ENCODE measurements around the gene INPP4A.

Gene INPP4A

DNA sequence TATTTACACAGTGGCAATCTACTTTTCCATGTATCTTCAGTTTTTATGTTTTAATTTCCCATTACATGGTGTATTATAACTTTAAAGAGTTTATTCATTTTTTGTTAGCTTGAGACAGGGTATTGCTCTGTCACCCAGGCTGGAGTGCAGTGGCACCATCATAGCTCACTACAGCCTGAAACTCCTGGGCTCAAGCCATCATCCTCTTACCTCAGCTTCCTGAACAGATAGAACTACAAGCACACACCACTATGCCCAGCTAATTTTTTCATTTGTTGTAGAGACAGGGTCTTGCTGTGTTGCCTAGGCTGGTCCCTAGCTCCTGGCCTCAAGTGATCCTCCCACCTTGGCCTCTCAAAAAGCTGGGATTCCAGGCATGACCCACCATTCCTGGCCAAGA lies 96.8 kb downstream of the INPP4A start:
- no peak overlapping the region for H3K4me3 Mint-ChIP-seq
- TF ChIP-seq, protein P1, sequence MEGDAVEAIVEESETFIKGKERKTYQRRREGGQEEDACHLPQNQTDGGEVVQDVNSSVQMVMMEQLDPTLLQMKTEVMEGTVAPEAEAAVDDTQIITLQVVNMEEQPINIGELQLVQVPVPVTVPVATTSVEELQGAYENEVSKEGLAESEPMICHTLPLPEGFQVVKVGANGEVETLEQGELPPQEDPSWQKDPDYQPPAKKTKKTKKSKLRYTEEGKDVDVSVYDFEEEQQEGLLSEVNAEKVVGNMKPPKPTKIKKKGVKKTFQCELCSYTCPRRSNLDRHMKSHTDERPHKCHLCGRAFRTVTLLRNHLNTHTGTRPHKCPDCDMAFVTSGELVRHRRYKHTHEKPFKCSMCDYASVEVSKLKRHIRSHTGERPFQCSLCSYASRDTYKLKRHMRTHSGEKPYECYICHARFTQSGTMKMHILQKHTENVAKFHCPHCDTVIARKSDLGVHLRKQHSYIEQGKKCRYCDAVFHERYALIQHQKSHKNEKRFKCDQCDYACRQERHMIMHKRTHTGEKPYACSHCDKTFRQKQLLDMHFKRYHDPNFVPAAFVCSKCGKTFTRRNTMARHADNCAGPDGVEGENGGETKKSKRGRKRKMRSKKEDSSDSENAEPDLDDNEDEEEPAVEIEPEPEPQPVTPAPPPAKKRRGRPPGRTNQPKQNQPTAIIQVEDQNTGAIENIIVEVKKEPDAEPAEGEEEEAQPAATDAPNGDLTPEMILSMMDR (IDR thresholded peaks at IDR 0.05; ENCODE audit: unreplicated experiment in 3 of 3) = no peak

GRCh38 chr2:98541906-98542305 lies 97.2 kb downstream of the INPP4A start:
- Mint-ChIP-seq H3K36me3 (ENCODE audit: low read depth) (peaks cover 51% of the 10 kb centered on the region), H3K27me3 (ENCODE audit: low read depth) (no peaks in the 10 kb centered on the region), H3K4me3 (no peak overlapping the region), H3K4me1 (peaks cover 4% of the 10 kb centered on the region), H3K27ac (peak overlapping the region in 1 of 3 experiments; percentile 53), H3K9me3 (no peaks in the 10 kb centered on the region)
- TF ChIP-seq, protein P1 (IDR thresholded peaks at IDR 0.05; ENCODE audit: unreplicated experiment in 3 of 3) = no peak

More for the DNA sequence above, 96.8 kb downstream of the INPP4A start:
- peaks cover 51% of the 10 kb centered on the region for H3K36me3 Mint-ChIP-seq (ENCODE audit: low read depth)
- H3K4me1 Mint-ChIP-seq = peaks cover 4% of the 10 kb centered on the region
- H3K27ac Mint-ChIP-seq = peak overlapping the region in 1 of 3 experiments; percentile 53
- H3K9me3 Mint-ChIP-seq = no peaks in the 10 kb centered on the region
- H3K27me3 Mint-ChIP-seq (ENCODE audit: low read depth) = no peaks in the 10 kb centered on the region

DNA sequence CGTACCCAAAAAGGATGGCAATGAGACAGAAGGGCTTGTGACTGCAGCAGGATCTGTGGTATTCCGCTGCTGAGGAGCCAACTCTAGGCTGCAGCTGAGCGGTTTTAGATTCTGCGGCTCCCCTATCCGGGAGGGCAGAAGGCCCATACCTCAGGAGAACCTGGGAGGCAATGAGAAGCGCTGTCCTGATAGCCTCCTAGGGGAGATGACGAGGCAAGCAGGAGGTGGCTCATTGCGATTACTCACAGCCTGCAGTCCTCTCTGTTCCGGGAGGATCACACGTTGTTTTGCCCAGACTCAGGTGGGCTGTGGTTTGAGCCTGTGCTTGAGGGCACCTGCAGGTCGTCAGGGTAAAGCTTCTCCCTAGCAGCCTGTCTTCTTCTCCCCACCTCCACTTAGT lies 98.6 kb downstream of the INPP4A start:
- Mint-ChIP-seq H3K27ac (no peak overlapping the region), H3K36me3 (ENCODE audit: low read depth) (peaks cover 53% of the 10 kb centered on the region), H3K27me3 (ENCODE audit: low read depth) (no peaks in the 10 kb centered on the region), H3K9me3 (no peaks in the 10 kb centered on the region), H3K4me3 (no peak overlapping the region), H3K4me1 (peaks cover 4% of the 10 kb centered on the region)
- TF ChIP-seq, protein P1 (IDR thresholded peaks at IDR 0.05; ENCODE audit: unreplicated experiment in 3 of 3) = no peak

GRCh38 chr2:98543842-98544241 lies 99.2 kb downstream of the INPP4A start:
- TF ChIP-seq, protein P1 (IDR thresholded peaks at IDR 0.05; ENCODE audit: unreplicated experiment in 3 of 3) = no peak
- Mint-ChIP-seq H3K36me3 (ENCODE audit: low read depth) (peaks cover 53% of the 10 kb centered on the region), H3K27ac (no peak overlapping the region), H3K9me3 (no peaks in the 10 kb centered on the region), H3K4me3 (no peak overlapping the region), H3K27me3 (ENCODE audit: low read depth) (no peaks in the 10 kb centered on the region), H3K4me1 (peaks cover 4% of the 10 kb centered on the region)

- TF ChIP-seq, protein P1 (IDR thresholded peaks at IDR 0.05; ENCODE audit: unreplicated experiment in 3 of 3) = no peak
- H3K27me3 Mint-ChIP-seq (ENCODE audit: low read depth) = no peaks in the 10 kb centered on the region
- no peak overlapping the region for H3K4me3 Mint-ChIP-seq
- H3K9me3 Mint-ChIP-seq = no peaks in the 10 kb centered on the region
- peaks cover 38% of the 10 kb centered on the region for H3K36me3 Mint-ChIP-seq (ENCODE audit: low read depth)
- peaks cover 4% of the 10 kb centered on the region for H3K4me1 Mint-ChIP-seq
- no peak overlapping the region for H3K27ac Mint-ChIP-seq
These were observed 100.9 kb downstream of the INPP4A start for GRCh38 chr2:98545591-98545990.

DNA sequence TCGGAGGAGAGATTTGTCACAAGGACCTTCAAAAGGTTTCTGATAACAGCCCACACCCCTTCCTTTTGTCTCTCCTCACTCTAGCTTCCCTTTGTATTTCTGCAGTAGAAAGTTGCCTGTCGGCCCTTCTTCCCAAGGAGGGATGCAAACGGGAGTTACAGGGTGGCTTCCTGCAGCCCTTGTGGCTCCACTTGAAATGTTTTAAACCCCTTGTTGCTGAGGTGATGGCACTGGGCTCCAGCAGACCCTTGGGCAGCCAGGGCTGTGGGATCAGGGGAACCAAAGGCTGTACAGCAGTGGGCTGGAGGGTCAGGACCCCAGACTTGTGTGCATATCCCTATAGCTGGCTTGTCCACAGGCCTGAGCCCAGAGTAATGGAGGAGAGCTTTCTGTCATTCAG lies 101.5 kb downstream of the INPP4A start:
- peaks cover 37% of the 10 kb centered on the region for H3K36me3 Mint-ChIP-seq (ENCODE audit: low read depth)
- peaks cover 4% of the 10 kb centered on the region for H3K4me1 Mint-ChIP-seq
- H3K27ac Mint-ChIP-seq = no peak overlapping the region
- TF ChIP-seq, protein P1 (IDR thresholded peaks at IDR 0.05; ENCODE audit: unreplicated experiment in 3 of 3) = no peak
- no peak overlapping the region for H3K4me3 Mint-ChIP-seq
- H3K27me3 Mint-ChIP-seq (ENCODE audit: low read depth) = no peaks in the 10 kb centered on the region
- no peaks in the 10 kb centered on the region for H3K9me3 Mint-ChIP-seq

Measured in nephron (organoid).